ENCODE measurements around the gene NBAS.

GRCh38 chr2:15158532-15158931, 402.6 kb downstream of the NBAS start:
- TF ChIP-seq, protein P1, sequence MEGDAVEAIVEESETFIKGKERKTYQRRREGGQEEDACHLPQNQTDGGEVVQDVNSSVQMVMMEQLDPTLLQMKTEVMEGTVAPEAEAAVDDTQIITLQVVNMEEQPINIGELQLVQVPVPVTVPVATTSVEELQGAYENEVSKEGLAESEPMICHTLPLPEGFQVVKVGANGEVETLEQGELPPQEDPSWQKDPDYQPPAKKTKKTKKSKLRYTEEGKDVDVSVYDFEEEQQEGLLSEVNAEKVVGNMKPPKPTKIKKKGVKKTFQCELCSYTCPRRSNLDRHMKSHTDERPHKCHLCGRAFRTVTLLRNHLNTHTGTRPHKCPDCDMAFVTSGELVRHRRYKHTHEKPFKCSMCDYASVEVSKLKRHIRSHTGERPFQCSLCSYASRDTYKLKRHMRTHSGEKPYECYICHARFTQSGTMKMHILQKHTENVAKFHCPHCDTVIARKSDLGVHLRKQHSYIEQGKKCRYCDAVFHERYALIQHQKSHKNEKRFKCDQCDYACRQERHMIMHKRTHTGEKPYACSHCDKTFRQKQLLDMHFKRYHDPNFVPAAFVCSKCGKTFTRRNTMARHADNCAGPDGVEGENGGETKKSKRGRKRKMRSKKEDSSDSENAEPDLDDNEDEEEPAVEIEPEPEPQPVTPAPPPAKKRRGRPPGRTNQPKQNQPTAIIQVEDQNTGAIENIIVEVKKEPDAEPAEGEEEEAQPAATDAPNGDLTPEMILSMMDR (IDR thresholded peaks at IDR 0.05), result no peak
- no peak for TF ChIP-seq POLR2AphosphoS5 (IDR thresholded peaks at IDR 0.05; ENCODE audit: insufficient read depth in 1 of 2, low read depth in 1 of 2)
